Eye (tissue), 1 donor: Measurements from ENCODE around the gene CYP27A1.
A peak's percentile ranks its signal among the peaks of the same experiment; 100 is the strongest.
"Not testable (repeated sequence)": the region's sequence is repeated elsewhere in the genome, so short reads cannot be mapped to it uniquely, and the experiment has no call there.

ENCODE experiments used
- DNase-seq: peaks from one replicate; pipeline ENCODE4 v3.0.0-alpha.2; 2015

Gene CYP27A1

GRCh38 chr2:218832520-218832919, 50.6 kb downstream of the CYP27A1 start:
- no peak for DNase-seq

GRCh38 chr2:218833023-218833609, 51.2 kb downstream of the CYP27A1 start:
- DNase-seq = no peak

DNA sequence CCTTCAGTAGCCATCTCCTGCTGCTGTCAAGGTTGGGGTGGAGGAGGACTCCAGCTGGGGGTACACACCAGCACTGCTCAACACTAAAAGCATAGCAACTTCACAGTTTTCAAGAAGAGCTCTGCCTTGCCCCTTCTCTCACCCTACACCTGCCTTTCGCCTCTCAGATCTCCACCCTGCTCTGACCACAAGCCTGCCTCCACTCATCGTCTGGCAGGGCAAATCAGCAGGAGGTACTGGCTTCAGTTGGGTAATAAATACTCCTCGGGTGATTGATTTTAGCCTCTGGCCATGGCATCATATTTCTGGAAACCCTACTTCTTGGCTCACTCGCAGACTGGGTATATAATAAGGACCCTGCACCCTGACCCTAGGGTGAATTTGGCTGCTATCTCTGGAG, 52.7 kb downstream of the CYP27A1 start:
- DNase-seq = no peak

DNA sequence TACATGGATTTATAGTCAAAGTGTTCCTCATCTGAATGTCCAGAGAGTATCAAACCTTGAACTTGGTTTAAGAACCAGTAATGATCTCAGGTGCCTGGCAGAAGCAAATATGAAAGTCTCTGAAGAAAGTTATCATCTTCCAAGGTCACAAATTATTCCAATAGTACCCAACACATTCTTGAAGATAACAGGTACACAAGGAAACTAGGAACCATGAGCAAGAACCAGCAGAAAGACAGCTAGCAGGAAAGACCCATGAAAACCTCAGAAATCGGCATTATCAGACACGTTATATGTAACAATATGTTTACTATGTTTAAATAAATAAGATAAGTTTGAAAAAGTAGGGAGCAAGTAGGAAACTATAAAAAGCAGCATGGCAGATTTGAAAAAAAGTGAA, 55.5 kb downstream of the CYP27A1 start:
- DNase-seq = no peak

DNA sequence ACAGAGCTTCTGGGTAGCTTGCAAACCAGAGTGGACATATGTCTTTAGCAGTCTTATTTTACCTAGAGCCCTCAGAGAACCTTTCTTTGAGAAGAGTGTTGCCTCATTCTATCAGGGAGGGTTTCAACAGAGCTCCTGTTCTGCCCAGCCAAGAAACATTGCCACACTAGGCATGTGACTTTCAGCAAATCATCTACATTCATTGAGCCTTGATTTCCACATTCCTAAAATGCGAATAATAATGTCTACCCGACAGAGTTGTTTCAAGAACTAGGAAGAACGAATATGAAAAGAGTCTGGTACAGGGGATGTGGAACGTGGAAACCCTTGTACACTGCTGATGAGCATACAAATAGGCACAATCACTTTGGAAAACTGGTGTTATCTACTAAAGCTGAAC, 57.5 kb downstream of the CYP27A1 start:
- DNase-seq = no peak

- no peak for DNase-seq
Observed at GRCh38 chr2:218839888-218840287, 57.9 kb downstream of the CYP27A1 start.

GRCh38 chr2:218844334-218844733, 62.4 kb downstream of the CYP27A1 start:
- DNase-seq = not testable (repeated sequence)

GRCh38 chr2:218846963-218847362, 65.0 kb downstream of the CYP27A1 start:
- not testable (repeated sequence) for DNase-seq

DNA sequence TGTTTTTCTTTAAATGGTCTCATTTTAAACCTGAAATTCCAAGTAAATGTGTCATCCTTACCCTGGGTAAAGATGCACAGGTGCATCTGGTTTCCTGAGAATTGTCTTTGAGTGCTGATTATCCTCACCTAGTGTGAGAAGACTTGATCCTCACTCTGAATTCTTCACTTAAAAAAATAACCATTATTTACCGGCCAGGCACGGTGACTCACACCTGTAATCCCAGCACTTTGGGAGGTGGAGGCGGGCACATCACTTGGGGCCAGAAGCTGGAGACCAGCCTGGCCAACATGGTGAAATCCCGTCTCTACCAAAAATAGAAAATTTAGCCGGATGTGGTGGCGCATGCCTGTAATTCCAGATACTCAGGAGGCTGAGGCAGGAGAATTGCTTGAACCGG, 67.8 kb downstream of the CYP27A1 start:
- no peak for DNase-seq

DNA sequence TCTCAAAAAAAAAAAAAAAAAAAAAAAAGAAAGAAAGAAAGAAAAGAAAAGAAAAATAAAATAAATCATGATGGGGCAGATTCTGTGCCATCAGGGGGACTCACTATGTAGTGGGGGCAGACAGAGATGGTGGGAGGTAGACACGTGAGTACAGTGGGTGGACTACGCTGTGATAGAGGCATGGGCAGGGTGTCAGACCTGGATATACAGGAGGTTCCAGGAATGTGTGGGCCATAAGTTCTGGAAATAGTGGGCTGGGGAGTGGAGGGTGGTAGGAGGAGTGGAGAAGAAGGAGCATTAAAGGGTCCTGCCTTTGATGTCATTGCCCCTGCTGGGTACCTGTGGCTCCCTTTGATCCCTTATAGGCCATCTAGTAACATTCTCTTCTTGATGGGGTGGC, 68.8 kb downstream of the CYP27A1 start:
- no peak for DNase-seq

GRCh38 chr2:218851286-218851685, 69.3 kb downstream of the CYP27A1 start:
- no peak for DNase-seq

GRCh38 chr2:218852911-218853667, 71.1 kb downstream of the CYP27A1 start:
- DNase-seq = peak; percentile 84

GRCh38 chr2:218853766-218854165, 71.8 kb downstream of the CYP27A1 start:
- DNase-seq = no peak

GRCh38 chr2:218854860-218855259, 72.9 kb downstream of the CYP27A1 start:
- DNase-seq = no peak

DNA sequence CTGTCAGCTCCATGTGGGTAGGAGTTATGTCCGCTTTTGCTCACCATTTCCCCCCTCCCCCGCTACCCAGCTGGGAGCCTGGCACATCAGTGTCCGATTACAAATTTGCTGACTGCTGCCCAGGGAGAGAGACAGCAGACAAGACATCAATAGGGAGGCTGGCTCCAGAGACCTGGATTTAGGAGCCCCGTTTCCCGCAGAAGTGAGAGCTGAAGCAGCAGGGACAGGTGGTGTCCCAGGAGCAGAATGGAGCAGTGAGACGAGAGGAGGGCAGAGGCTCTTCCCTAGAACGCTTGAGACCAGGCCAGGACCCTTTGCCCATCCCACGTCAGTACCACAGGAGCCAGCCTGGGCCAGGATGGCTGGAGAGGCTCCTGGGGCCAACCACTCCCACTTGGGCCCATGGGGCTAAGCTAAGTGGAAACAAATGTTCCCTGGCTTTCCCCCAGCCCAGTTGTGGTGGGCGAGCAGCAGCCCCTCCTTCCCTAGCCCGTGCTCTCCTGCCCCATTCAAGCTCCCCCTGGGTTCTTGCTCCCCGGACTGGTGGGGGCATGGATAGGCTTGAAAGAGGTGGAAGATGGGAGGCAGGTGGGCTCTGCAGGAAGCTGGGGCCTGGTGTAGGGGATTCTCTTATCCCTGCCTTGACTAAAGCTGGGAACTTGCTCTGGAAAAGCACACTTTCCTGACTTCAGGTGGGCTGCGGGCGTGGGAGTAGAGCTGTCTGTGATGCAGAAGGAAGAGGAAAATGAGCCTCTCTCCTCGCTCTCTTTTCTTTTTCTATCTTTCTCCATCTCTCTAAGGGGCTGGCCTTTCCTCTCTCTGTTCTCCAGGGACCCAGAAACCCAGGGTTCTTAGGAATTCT, 73.6 kb downstream of the CYP27A1 start:
- no peak for DNase-seq

DNA sequence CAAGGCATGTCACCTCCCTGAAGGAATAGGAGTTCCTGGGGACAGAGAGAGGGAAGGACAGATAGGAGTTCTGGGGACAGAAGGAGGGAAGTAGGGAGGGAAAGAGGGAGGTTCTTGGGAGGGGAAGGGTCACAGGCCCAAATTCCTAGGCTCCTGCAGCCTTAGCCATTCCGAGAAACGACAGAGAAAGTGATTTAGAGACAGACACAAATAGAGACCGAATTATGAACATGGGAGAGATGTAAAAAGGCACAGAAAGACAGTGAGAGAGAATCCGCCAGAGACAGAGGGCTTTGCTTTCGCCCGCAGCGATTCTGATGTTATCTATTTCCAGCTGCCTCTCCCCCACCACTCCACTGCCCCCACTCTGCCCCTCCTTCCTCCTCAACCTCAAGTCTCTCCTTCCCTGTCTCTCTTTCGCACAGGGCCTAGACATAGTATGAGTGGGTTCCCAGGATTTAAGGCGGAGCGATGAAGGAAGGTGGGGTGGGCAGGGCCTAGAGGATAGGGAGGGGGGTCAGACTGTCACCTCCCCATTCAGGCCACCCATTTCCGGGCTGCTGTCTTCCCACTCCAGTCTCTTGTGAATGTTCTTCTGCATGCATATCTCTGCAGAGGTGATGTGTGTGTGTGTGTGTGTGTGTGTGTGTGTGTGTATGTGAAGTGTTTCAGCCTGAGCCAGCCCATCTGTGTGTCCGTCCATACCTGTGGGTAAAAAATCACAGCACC, 74.4 kb downstream of the CYP27A1 start:
- DNase-seq = no peak

GRCh38 chr2:218856896-218857243, 74.9 kb downstream of the CYP27A1 start:
- DNase-seq = no peak

DNA sequence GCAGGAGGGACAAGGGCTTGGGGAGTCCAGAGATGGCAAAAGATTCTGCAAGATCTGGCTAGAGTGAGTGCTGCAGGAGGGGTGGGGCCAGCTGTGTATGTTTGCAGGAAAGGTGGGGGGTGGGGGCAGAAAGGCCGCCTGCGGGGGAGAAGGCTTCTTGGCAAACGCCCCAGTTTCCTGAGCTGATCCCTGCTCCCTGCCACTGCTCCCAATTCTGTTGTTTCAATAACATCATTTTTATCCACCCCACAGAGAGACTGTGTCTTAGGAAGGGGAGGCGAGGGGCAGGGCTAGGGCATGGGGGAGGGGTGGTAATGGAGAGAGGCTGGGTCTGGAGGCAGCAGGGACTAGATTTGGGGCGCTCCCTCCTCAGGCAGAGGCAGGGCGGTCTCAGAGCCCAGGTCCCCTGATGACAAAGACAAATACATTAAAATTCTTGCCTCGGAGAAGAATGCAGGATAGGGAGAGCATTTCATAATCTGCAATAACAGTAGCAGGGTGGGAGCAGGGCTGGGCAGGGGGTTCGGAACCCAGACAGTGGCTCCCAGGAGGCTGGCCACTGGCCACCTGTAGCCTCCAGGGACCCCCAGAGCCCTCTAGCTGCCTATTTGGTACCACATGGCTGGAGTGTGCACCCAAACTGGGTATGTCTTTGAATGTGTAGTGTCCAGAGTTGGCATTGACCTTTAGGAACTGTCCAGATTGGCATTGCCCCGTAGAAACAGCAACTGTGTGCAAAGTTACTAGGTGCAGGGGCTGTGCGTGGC, 75.6 kb downstream of the CYP27A1 start:
- DNase-seq = no peak

DNA sequence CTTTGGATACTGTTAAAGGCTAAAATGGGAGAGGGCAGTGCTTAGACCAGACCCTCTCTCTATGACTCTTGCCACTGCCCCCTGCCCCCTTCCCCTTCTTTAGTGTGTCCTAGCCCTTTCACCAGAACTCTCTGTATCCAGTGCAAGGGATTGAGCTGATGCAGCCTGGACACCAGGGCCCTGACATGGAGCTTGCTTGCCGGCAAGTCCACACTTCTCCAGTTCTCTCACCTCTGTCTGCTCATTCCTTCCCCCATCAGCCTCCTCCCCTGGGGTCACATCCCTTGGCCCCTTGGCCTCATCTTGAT, 76.1 kb downstream of the CYP27A1 start:
- no peak for DNase-seq

- peak; percentile 69 for DNase-seq
Observed at GRCh38 chr2:218858671-218859555, 77.0 kb downstream of the CYP27A1 start.

- peak; percentile 54 for DNase-seq
Observed at GRCh38 chr2:218859556-218859987, 77.6 kb downstream of the CYP27A1 start, which contains the start of gene WNT6. TSS of gene WNT6 (plus strand) at chr2:218859805. CDS start at chr2:218860038, 233 bp downstream.
